Brain microvascular endothelial cell (primary cell): ENCODE results near the gene MTMR2.
"Not testable (repeated sequence)": the region's sequence is repeated elsewhere in the genome, so short reads cannot be mapped to it uniquely, and the experiment has no call there.

Experiments used
- DNase-seq: peaks from one replicate; pipeline ENCODE4 v3.0.0-alpha.2; 2020
- H3K27ac ChIP-seq: fragments of 250-450 bp; sonication (Bioruptor Pico); 2 replicates; pipeline ENCODE4 v1.5.1; 2020; ENCODE audit warnings: mild to moderate bottlenecking, moderate library complexity
- H3K27me3 ChIP-seq: fragments of 250-450 bp; sonication (Bioruptor Pico); replicated peaks from 2 replicates; pipeline ENCODE4 v1.5.1; 2020; ENCODE audit warnings: mild to moderate bottlenecking
- H3K36me3 ChIP-seq: fragments of 250-450 bp; sonication (Bioruptor Pico); replicated peaks from 2 replicates; pipeline ENCODE4 v1.5.1; 2020; ENCODE audit warnings: mild to moderate bottlenecking
- H3K4me3 ChIP-seq: 2 replicates; pipeline ENCODE4 v1.5.1; 2011; ENCODE audit warnings: low read depth, mild to moderate bottlenecking, control low read depth, low read length, moderate library complexity
- in situ Hi-C: cut with HindIII; loops from 2 replicates; pipeline ENCODE4 v1.10.0; 2017; ENCODE audit warnings: low sequenced_read_pairs, low pct_ligation_motif_present
- TF ChIP-seq, protein P1 (sequence below): IDR thresholded peaks from 2 replicates; pipeline ENCODE4 v1.5.1; 2011; ENCODE audit warnings: low read depth, mild to moderate bottlenecking, moderate library complexity, low read length, control low read depth, inconsistent platforms; ENCODE audit errors: missing control alignments

The MTMR2 gene

GRCh38 chr11:95829580-95830259 is 94.2 kb downstream of the MTMR2 start:
- H3K36me3 ChIP-seq = peaks cover 9% of the 10 kb centered on the region

DNA sequence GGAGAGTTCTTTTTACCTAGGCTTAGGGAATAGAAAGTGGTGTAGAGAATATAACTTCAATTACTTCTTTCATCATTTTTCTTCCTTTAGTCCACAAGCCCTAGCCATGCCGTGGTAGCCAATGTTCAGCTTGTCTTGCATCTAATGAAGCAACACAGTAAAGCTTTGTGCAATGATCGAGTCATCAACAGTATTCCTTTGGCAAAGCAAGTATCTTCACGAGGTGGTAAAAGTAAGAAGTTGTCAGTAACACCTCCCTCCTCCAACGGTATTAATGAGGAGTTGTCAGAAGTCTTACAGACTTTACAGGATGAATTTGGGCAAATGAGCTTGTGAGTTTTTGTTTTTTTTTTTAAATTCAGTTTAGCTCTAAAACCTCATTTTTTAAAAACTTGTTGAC is 96.2 kb downstream of the MTMR2 start:
- Histone ChIP-seq H3K36me3 (peaks cover 5% of the 10 kb centered on the region), H3K4me3 (no peak overlapping the region), H3K27me3 (no peaks in the 10 kb centered on the region), H3K27ac (no peak overlapping the region)
- TF ChIP-seq, protein P1, sequence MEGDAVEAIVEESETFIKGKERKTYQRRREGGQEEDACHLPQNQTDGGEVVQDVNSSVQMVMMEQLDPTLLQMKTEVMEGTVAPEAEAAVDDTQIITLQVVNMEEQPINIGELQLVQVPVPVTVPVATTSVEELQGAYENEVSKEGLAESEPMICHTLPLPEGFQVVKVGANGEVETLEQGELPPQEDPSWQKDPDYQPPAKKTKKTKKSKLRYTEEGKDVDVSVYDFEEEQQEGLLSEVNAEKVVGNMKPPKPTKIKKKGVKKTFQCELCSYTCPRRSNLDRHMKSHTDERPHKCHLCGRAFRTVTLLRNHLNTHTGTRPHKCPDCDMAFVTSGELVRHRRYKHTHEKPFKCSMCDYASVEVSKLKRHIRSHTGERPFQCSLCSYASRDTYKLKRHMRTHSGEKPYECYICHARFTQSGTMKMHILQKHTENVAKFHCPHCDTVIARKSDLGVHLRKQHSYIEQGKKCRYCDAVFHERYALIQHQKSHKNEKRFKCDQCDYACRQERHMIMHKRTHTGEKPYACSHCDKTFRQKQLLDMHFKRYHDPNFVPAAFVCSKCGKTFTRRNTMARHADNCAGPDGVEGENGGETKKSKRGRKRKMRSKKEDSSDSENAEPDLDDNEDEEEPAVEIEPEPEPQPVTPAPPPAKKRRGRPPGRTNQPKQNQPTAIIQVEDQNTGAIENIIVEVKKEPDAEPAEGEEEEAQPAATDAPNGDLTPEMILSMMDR = no peak
- in situ Hi-C loops = no loop called here
- DNase-seq = no peak

More at GRCh38 chr11:95829580-95830259, 94.2 kb downstream of the MTMR2 start:
- Histone ChIP-seq H3K4me3 (no peak overlapping the region), H3K27me3 (no peaks in the 10 kb centered on the region), H3K27ac (no peak overlapping the region)
- DNase-seq = peak; percentile 31
- TF ChIP-seq, protein P1 = no peak
- in situ Hi-C loops = no loop called here

GRCh38 chr11:95821640-95822039 is 102.3 kb downstream of the MTMR2 start:
- TF ChIP-seq, protein P1 = no peak
- Histone ChIP-seq H3K4me3 (no peak overlapping the region), H3K36me3 (no peaks in the 10 kb centered on the region), H3K27me3 (no peaks in the 10 kb centered on the region), H3K27ac (no peak overlapping the region)
- in situ Hi-C loops = no loop called here
- no peak for DNase-seq

DNA sequence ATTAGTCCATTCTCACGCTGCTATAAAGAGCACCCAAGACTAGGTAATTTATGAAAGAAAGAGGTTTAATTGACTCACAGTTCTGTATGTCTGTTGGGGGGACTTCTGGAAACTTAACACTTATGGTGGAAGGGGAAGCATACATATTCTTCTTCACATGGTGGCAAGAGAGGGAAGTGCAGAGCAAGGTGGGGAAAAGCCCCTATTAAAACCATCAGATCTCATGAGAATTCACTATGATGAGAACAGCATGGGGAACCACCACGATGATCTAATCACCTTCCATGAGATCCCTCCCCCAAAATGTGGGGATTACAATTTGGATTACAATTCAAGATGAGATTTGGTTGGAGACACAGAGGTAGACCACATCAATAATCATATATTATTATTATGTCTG is 107.9 kb downstream of the MTMR2 start:
- Histone ChIP-seq H3K27me3 (no peaks in the 10 kb centered on the region), H3K4me3 (no peak overlapping the region), H3K27ac (no peak overlapping the region), H3K36me3 (no peaks in the 10 kb centered on the region)
- in situ Hi-C loops = no loop called here
- DNase-seq = no peak
- TF ChIP-seq, protein P1 = no peak

DNA sequence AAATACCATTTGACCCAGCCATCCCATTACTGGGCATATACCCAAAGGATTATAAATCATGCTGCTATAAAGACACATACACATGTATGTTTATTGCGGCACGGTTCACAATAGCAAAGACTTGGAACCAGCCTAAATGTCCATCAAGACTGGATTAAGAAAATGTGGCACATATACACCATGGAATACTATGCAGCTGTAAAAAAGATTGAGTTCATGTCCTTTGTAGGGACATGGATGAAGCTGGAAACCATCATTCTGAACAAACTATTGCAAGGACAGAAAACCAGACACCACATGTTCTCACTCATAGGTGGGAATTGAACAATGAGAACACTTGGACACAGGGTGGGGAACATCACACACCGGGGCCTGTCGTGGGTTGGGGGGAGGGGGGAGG is 112.9 kb downstream of the MTMR2 start:
- H3K27me3 ChIP-seq, DNase-seq, H3K4me3 ChIP-seq, in situ Hi-C loops, H3K27ac ChIP-seq, H3K36me3 ChIP-seq: not testable (repeated sequence)

GRCh38 chr11:95806464-95806863 is 117.4 kb downstream of the MTMR2 start:
- DNase-seq, H3K4me3 ChIP-seq, H3K27me3 ChIP-seq, in situ Hi-C loops, H3K36me3 ChIP-seq, H3K27ac ChIP-seq: not testable (repeated sequence)

- Histone ChIP-seq H3K27me3 (no peaks in the 10 kb centered on the region), H3K27ac (no peak overlapping the region), H3K4me3 (no peak overlapping the region), H3K36me3 (peaks cover 4% of the 10 kb centered on the region)
- in situ Hi-C loops = no loop called here
- TF ChIP-seq, protein P1 = no peak
- no peak for DNase-seq
These were observed 118.0 kb downstream of the MTMR2 start for GRCh38 chr11:95805869-95806268.
